A549 treated with CpdA at 1 μM for 4 hours (cell line): Measurements from ENCODE around the gene OR56A4. TPM values are rescaled to one million over a fixed set of nuclear protein-coding genes. Genes with fewer than 3 reads are reported as not detected.

Experiments used
- total RNA-seq: library from RNA; stranded (reverse); fragments of 200-300 nt; extraction: Qiagen RNA extraction; gene quantifications from 5 replicates; pipeline ENCODE4 v1.2.3, GENCODE V29; 2022; ENCODE audit warnings: low read depth

OR56A4 gene
- total RNA-seq: not detected in 5 replicates

GRCh38 chr11:6006846-6007245 is at the start of gene OR56A4:
Gene OR56A4 (minus strand): TSS chr11:6006946. CDS start chr11:6002992, 3,954 bp downstream.

GRCh38 chr11:6030708-6031405 is 24.1 kb upstream of the OR56A4 start, which contains the start of gene OR56A1:
Gene OR56A1 (minus strand): TSS chr11:6030758. CDS start chr11:6027692, 3,066 bp downstream.

GRCh38 chr11:5986885-5987284 is 19.9 kb downstream of the OR56A4 start, which contains the start of gene OR52L1:
Gene OR52L1 (minus strand): TSS chr11:5986985. CDS start chr11:5986930, 55 bp downstream.

GRCh38 chr11:5968394-5968793 is 38.4 kb downstream of the OR56A4 start, which contains the start of gene OR56A5:
Gene OR56A5 (minus strand): TSS chr11:5968494. CDS start chr11:5968494, 0 bp downstream.

Other genes with a start within 250 kb of the OR56A4 start
- gene OR52N5, start 223.6 kb downstream of the OR56A4 start, total RNA-seq: not detected in 5 replicates
- gene OR52N1, start 215.7 kb downstream of the OR56A4 start, total RNA-seq: not detected in 5 replicates
- gene OR52N2, start 198.0 kb downstream of the OR56A4 start, total RNA-seq: not detected in 5 replicates
- not detected in 5 replicates for gene OR52E6, start 165.0 kb downstream of the OR56A4 start, total RNA-seq
- not detected in 5 replicates for gene OR52E8, start 149.3 kb downstream of the OR56A4 start, total RNA-seq
- gene OR52E4, start 126.3 kb downstream of the OR56A4 start, total RNA-seq: not detected in 5 replicates
- gene OR52E5, start 113.7 kb downstream of the OR56A4 start, total RNA-seq: not detected in 5 replicates
- not detected in 5 replicates for gene OR56A3, start 64.7 kb downstream of the OR56A4 start, total RNA-seq
- gene OR56A5, start 38.5 kb downstream of the OR56A4 start, total RNA-seq: not detected in 5 replicates
- gene OR52L1, start 20.0 kb downstream of the OR56A4 start, total RNA-seq: not detected in 5 replicates
- gene OR56A1, start 23.8 kb upstream of the OR56A4 start, total RNA-seq: not detected in 5 replicates
- gene OR56B4, start 100.7 kb upstream of the OR56A4 start, total RNA-seq: not detected in 5 replicates
- not detected in 5 replicates for gene OR52B2, start 163.4 kb upstream of the OR56A4 start, total RNA-seq
- not detected in 5 replicates for gene OR52W1, start 192.3 kb upstream of the OR56A4 start, total RNA-seq
- gene C11orf42, start 198.6 kb upstream of the OR56A4 start, total RNA-seq: not detected in 5 replicates
- 15.1 to 19.4 TPM (median 16.2 TPM) in 5 replicates for gene FHIP1B, start 227.7 kb upstream of the OR56A4 start, total RNA-seq
- 0.06 to 0.18 TPM in 2 of 5 replicates, not detected in the others for gene CNGA4, start 232.1 kb upstream of the OR56A4 start, total RNA-seq